Neural cell (in vitro differentiated cells): Measurements from ENCODE around the gene DECR2.

Experiments
- CTCF ChIP-seq: fragments of 450-650 bp; IDR thresholded peaks from 2 replicates; pipeline ENCODE4 v1.5.1; 2014; ENCODE audit warnings: antibody characterized with exemption, mild to moderate bottlenecking, moderate library complexity; ENCODE audit not compliant: poor library complexity, severe bottlenecking
- EZH2 ChIP-seq: fragments of 200-600, 300-800 bp; shearing (Covaris generic), sonication (generic); IDR thresholded peaks from 2 replicates; pipeline ENCODE4 v1.6.1; 2014; ENCODE audit warnings: antibody characterized with exemption, low read length, borderline replicate concordance, mild to moderate bottlenecking; ENCODE audit not compliant: insufficient read depth, poor library complexity, severe bottlenecking
- MXI1 ChIP-seq: fragments of 450-650 bp; conservative IDR thresholded peaks from 2 replicates; pipeline ENCODE4 v1.6.1; 2014; ENCODE audit warnings: antibody characterized with exemption, mild to moderate bottlenecking; ENCODE audit not compliant: poor library complexity, severe bottlenecking
- POLR2AphosphoS5 ChIP-seq: IDR thresholded peaks from 2 replicates; pipeline ENCODE4 v1.6.1; 2012
- RAD21 ChIP-seq: fragments of 450-650 bp; conservative IDR thresholded peaks from 2 replicates; pipeline ENCODE4 v1.6.1; 2014; ENCODE audit warnings: antibody characterized with exemption, mild to moderate bottlenecking, moderate library complexity
- TAF1 ChIP-seq: IDR thresholded peaks from 2 replicates; pipeline ENCODE4 v1.6.1; 2012; ENCODE audit warnings: low read depth

GRCh38 chr16:430904-431303 lies 29.2 kb downstream of the DECR2 start:
- TF ChIP-seq CTCF (no peak), RAD21 (no peak), EZH2 (no peak), TAF1 (no peak), POLR2AphosphoS5 (no peak), MXI1 (no peak)
